Smooth muscle cell (in vitro differentiated cells): ENCODE measurements around the gene ZSWIM5. TPM values are rescaled to one million over a fixed set of nuclear protein-coding genes. Genes with fewer than 3 reads are reported as not detected.

ENCODE experiments used
- DNase-seq: peaks from one replicate; lab custom pipeline; 2025; ENCODE audit not compliant: unreplicated experiment; lab: John Stamatoyannopoulos, UW
- H2AFZ ChIP-seq: fragments of 200-600 bp; sonication (generic); 2 replicates; pipeline ENCODE4 v1.6.0; 2016; ENCODE audit warnings: antibody characterized with exemption, low read depth, mild to moderate bottlenecking
- H3F3A ChIP-seq: fragments of 200-600 bp; sonication (generic); 2 replicates; pipeline ENCODE4 v1.6.0; 2017; ENCODE audit warnings: antibody characterized with exemption, low read depth
- H3K27ac ChIP-seq: fragments of 200-600 bp; sonication (generic); 2 replicates; pipeline ENCODE4 v1.5.1; 2016; ENCODE audit warnings: low read depth, mild to moderate bottlenecking
- H3K27me3 ChIP-seq: fragments of 200-600 bp; sonication (generic); 2 replicates; pipeline ENCODE4 v1.6.1; 2016; ENCODE audit warnings: low read depth, mild to moderate bottlenecking
- H3K36me3 ChIP-seq: fragments of 200-600 bp; sonication (generic); 2 replicates; pipeline ENCODE4 v1.5.1; 2016; ENCODE audit warnings: low read depth
- H3K4me1 ChIP-seq: fragments of 200-600 bp; sonication (generic); 2 replicates; pipeline ENCODE4 v1.5.1; 2016; ENCODE audit warnings: low read depth
- H3K4me2 ChIP-seq: fragments of 200-600 bp; sonication (generic); 2 replicates; pipeline ENCODE4 v1.6.0; 2016; ENCODE audit warnings: mild to moderate bottlenecking
- H3K4me3 ChIP-seq: fragments of 200-600 bp; sonication (generic); 2 replicates; pipeline ENCODE4 v1.5.1; 2016; ENCODE audit warnings: mild to moderate bottlenecking
- H3K79me2 ChIP-seq: fragments of 200-600 bp; sonication (generic); 2 replicates; pipeline ENCODE4 v1.6.0; 2016; ENCODE audit warnings: low read depth, mild to moderate bottlenecking
- H3K9ac ChIP-seq: fragments of 200-600 bp; sonication (generic); 2 replicates; pipeline ENCODE4 v1.6.0; 2016; ENCODE audit warnings: low read depth
- H3K9me3 ChIP-seq: fragments of 200-600 bp; sonication (generic); replicated peaks from 2 replicates; pipeline ENCODE4 v1.5.1; 2016; ENCODE audit warnings: low read depth
- H4K20me1 ChIP-seq: fragments of 200-600 bp; sonication (generic); 2 replicates; pipeline ENCODE4 v1.6.0; 2016; ENCODE audit warnings: low read depth
- WGBS: methylation state at CpG from one replicate; pipeline ENCODE4 v1.1.7; 2016; ENCODE audit warnings: low lambda C conversion rate; 5-methylcytosine and 5-hydroxymethylcytosine counted together
- polyA plus RNA-seq: library from polyadenylated mRNA; unstranded; fragments of >200 nt; fragmentation: Nextera tagmentation; extraction: Ambion mirVana; gene quantifications from 2 replicates; pipeline ENCODE4 v1.2.1, GENCODE V29; 2016
- total RNA-seq: library from RNA; depleted of rRNA; stranded (reverse); fragments of >200 nt; gene quantifications from 2 replicates; pipeline ENCODE4 v1.2.3, GENCODE V29; 2014
- TF ChIP-seq, protein P1 (sequence below): fragments of 200-600 bp; sonication (generic); IDR thresholded peaks from 2 replicates; pipeline ENCODE4 v1.5.1; 2017; ENCODE audit warnings: borderline replicate concordance, mild to moderate bottlenecking, antibody characterized with exemption; ENCODE audit not compliant: insufficient read depth, poor library complexity, severe bottlenecking

The ZSWIM5 gene
- total and polyA plus RNA-seq, 2 experiments from 2014 or later = 0.13 to 0.26 TPM

DNA sequence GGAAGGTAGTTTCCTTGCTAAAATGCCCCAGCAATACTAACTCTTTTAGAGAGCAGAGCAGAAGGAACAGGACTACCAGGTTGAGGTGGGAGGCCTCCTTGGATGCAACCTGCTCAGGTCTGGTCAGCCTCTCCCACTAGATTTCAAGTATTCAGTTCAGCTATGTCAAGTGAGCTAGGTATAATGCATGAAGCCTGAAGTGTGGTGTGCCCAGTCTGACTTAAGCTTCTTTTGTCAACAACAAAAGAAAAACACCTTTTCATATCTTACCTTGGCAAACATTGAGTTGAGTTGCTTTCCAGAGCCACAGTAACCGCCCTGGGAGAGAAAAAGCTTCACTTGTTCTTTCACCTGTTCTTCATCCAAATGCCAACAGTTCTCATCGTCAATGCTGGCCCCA lies 146.6 kb downstream of the ZSWIM5 start:
- DNase-seq = no peak
- TF ChIP-seq, protein P1, sequence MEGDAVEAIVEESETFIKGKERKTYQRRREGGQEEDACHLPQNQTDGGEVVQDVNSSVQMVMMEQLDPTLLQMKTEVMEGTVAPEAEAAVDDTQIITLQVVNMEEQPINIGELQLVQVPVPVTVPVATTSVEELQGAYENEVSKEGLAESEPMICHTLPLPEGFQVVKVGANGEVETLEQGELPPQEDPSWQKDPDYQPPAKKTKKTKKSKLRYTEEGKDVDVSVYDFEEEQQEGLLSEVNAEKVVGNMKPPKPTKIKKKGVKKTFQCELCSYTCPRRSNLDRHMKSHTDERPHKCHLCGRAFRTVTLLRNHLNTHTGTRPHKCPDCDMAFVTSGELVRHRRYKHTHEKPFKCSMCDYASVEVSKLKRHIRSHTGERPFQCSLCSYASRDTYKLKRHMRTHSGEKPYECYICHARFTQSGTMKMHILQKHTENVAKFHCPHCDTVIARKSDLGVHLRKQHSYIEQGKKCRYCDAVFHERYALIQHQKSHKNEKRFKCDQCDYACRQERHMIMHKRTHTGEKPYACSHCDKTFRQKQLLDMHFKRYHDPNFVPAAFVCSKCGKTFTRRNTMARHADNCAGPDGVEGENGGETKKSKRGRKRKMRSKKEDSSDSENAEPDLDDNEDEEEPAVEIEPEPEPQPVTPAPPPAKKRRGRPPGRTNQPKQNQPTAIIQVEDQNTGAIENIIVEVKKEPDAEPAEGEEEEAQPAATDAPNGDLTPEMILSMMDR = no peak
- H2AFZ ChIP-seq = no peak overlapping the region
- no peaks in the 10 kb centered on the region for H4K20me1 ChIP-seq
- no peaks in the 10 kb centered on the region for H3F3A ChIP-seq
- H3K36me3 ChIP-seq = no peaks in the 10 kb centered on the region
- H3K27ac ChIP-seq = no peak overlapping the region
- no peak overlapping the region for H3K4me2 ChIP-seq
- 93% methylated on average over 2 of the region's 2 CpGs for WGBS
- H3K9me3 ChIP-seq = no peaks in the 10 kb centered on the region
- no peaks in the 10 kb centered on the region for H3K4me1 ChIP-seq
- no peak overlapping the region for H3K9ac ChIP-seq
- H3K79me2 ChIP-seq = no peaks in the 10 kb centered on the region
- no peak overlapping the region for H3K4me3 ChIP-seq
- no peaks in the 10 kb centered on the region for H3K27me3 ChIP-seq

DNA sequence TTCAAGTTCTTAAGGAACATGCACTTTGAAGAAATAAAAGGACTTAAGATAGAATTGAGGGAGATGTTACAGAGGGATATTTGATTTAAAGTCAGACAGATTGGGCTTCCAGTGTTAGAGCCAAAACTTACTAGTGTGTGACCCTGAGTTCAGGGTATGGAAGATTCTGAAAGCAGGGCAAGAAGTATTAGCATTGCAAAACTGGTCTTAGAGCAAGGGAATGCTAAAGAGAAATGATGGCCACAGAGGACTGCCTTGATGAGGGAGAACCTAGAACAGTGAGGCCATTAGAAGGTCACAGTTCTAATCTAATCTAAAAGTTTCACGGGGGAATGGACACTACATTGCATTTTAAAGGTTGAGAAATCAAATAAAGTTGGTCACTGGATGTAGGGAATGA lies 148.9 kb downstream of the ZSWIM5 start:
- no peaks in the 10 kb centered on the region for H3K4me1 ChIP-seq
- H3K27ac ChIP-seq = no peak overlapping the region
- no peaks in the 10 kb centered on the region for H3K9me3 ChIP-seq
- H3K27me3 ChIP-seq = no peaks in the 10 kb centered on the region
- no peaks in the 10 kb centered on the region for H3K79me2 ChIP-seq
- no peak overlapping the region for H3K9ac ChIP-seq
- no peak overlapping the region for H2AFZ ChIP-seq
- TF ChIP-seq, protein P1 = no peak
- no peaks in the 10 kb centered on the region for H4K20me1 ChIP-seq
- H3F3A ChIP-seq = no peaks in the 10 kb centered on the region
- DNase-seq = no peak
- no peak overlapping the region for H3K4me3 ChIP-seq
- H3K4me2 ChIP-seq = no peak overlapping the region
- 70% methylated on average over 1 of the region's 1 CpG for WGBS
- H3K36me3 ChIP-seq = no peaks in the 10 kb centered on the region

DNA sequence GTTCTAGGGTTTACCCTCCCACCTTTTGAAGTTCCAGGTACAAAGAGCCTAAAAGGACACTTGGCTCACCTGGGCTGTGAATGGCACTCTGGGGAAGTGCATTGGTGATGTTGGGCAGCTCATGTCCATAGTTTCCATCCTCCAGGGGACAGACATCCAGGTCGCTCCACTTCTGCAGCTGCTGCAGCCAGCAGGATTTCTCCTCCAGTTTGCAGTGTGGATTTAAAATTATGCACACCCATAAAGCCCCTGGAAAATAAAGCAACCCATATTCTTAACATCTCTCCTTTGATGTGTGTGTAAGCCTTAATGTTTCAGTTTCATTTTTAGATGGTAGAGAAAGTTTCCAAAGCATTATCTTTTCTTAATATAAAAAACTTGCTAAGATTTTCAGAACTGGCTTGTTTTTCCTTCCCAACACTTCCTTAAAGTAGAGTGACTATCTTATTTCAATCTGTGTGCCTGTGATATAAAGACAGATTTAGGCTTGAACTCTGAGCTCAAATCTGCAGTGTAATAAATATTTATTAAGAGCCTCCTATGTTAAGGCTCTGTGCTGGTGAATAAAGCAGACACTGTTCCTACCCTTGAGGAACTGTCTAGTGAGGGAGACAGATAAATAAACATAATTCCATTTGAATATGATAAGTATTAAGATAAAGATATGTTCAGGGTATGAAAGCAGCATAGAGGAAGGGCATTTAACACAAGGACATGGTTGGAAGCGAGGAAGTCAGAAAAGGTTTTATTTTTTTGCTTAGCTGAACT lies 155.2 kb downstream of the ZSWIM5 start:
- H3K27ac ChIP-seq = no peak overlapping the region
- no peaks in the 10 kb centered on the region for H3K27me3 ChIP-seq
- H3K4me3 ChIP-seq = no peak overlapping the region
- no peaks in the 10 kb centered on the region for H3K9me3 ChIP-seq
- no peak overlapping the region for H3K4me2 ChIP-seq
- H3K36me3 ChIP-seq = no peaks in the 10 kb centered on the region
- no peak overlapping the region for H3K9ac ChIP-seq
- H3F3A ChIP-seq = no peaks in the 10 kb centered on the region
- TF ChIP-seq, protein P1 = no peak
- H2AFZ ChIP-seq = no peak overlapping the region
- 86% methylated on average over 2 of the region's 2 CpGs for WGBS
- no peaks in the 10 kb centered on the region for H4K20me1 ChIP-seq
- DNase-seq = no peak
- no peaks in the 10 kb centered on the region for H3K79me2 ChIP-seq
- H3K4me1 ChIP-seq = no peaks in the 10 kb centered on the region

DNA sequence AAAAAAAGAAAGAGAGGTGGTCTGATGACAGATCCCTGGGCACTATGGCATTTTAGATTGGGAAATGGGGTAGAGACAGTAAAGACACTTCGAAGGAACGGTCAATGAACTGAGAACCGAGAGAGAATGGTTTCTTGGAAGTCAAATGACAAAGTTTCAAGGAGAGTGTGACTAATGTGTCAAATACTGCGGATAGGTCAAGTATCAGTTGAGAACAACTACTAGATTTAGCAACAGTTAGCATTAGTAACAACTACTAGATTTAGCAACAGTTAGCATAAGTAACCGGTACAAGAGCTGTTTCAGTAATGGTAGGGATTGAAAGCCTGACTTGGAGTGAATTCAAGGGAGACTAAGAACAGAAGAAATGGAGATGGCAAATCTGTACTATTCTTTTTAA lies 159.4 kb downstream of the ZSWIM5 start:
- no peak overlapping the region for H2AFZ ChIP-seq
- H3K27me3 ChIP-seq = no peaks in the 10 kb centered on the region
- H3K9ac ChIP-seq = no peak overlapping the region
- H3K36me3 ChIP-seq = no peaks in the 10 kb centered on the region
- H3K27ac ChIP-seq = no peak overlapping the region
- WGBS = 92% methylated on average over 5 of the region's 5 CpGs
- TF ChIP-seq, protein P1 = no peak
- no peak overlapping the region for H3K4me3 ChIP-seq
- no peaks in the 10 kb centered on the region for H3K79me2 ChIP-seq
- no peaks in the 10 kb centered on the region for H3F3A ChIP-seq
- H4K20me1 ChIP-seq = no peaks in the 10 kb centered on the region
- H3K9me3 ChIP-seq = no peaks in the 10 kb centered on the region
- no peaks in the 10 kb centered on the region for H3K4me1 ChIP-seq
- no peak overlapping the region for H3K4me2 ChIP-seq
- DNase-seq = no peak
